GM12874 (cell line): ENCODE results near the gene JARID2.

Experiments
- CTCF ChIP-seq: IDR thresholded peaks from 2 replicates; pipeline ENCODE4 v1.5.1; 2011; ENCODE audit warnings: low read depth, mild to moderate bottlenecking, control low read depth, low read length, moderate library complexity; ENCODE audit not compliant: insufficient read depth

The JARID2 gene

GRCh38 chr6:15280961-15281360 lies 35.1 kb downstream of the JARID2 start:
- TF ChIP-seq CTCF, result no peak

GRCh38 chr6:15282334-15282733 lies 36.5 kb downstream of the JARID2 start:
- TF ChIP-seq CTCF, result no peak

GRCh38 chr6:15283986-15284361 lies 38.1 kb downstream of the JARID2 start:
- TF ChIP-seq CTCF, result no peak

- no peak for TF ChIP-seq CTCF
These were observed 38.9 kb downstream of the JARID2 start for GRCh38 chr6:15284743-15285142.

- TF ChIP-seq CTCF, result no peak
These were observed 39.9 kb downstream of the JARID2 start for GRCh38 chr6:15285682-15286294.

GRCh38 chr6:15287670-15288375 lies 42.0 kb downstream of the JARID2 start:
- no peak for TF ChIP-seq CTCF

GRCh38 chr6:15288856-15289255 lies 43.0 kb downstream of the JARID2 start:
- TF ChIP-seq CTCF, result no peak
